Uterus (tissue), 2 donors: Measurements from ENCODE around the gene GPR61.

Source experiments
- CTCF ChIP-seq, 4 experiments: fragments of 200-600 bp in 2 of 4; fragments of 450-650 bp in 2 of 4; sonication (generic) in 2 of 4; IDR thresholded peaks; one replicate each; pipeline ENCODE4 v1.5.1; 2016 to 2019; ENCODE audit warnings: antibody characterized with exemption in 4 of 4, mild to moderate bottlenecking in 2 of 4, moderate library complexity in 1 of 4
- POLR2A ChIP-seq, 2 donors: fragments of 450-650 bp; IDR thresholded peaks; one replicate each; pipeline ENCODE4 v1.6.1; 2016; ENCODE audit warnings: antibody characterized with exemption in 2 of 2, mild to moderate bottlenecking in 1 of 2, moderate library complexity in 1 of 2

DNA sequence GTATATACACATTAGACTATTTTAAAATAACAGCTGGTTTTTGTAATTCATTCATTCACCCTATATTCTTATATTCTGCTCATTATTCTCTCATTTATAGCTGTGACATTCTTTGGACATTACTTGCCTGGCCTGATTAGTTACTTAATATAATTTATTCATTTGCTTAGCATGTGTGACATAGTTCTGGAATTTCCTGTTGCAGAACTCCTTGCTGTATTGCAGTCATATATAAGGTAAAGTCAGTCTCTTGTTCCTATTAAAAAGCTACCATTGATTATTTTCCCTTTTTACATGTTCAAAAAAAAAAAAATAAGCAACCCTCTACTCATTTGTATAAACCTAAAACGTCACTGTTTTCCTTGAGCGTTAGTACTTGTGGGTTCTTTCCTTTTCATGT is 55.9 kb downstream of the GPR61 start:
- TF ChIP-seq CTCF (IDR thresholded peaks at IDR 0.05) (no peak), POLR2A (IDR thresholded peaks at IDR 0.05) (no peak)
